ENCODE results near the gene DLGAP1. TPM values are rescaled to one million over a fixed set of nuclear protein-coding genes. Genes with fewer than 3 reads are reported as not detected.
A peak's percentile ranks its signal among the peaks of the same experiment; 100 is the strongest.

DLGAP1 gene
- total RNA-seq, 1 donor from 2014 or later: 3.2 TPM

DNA sequence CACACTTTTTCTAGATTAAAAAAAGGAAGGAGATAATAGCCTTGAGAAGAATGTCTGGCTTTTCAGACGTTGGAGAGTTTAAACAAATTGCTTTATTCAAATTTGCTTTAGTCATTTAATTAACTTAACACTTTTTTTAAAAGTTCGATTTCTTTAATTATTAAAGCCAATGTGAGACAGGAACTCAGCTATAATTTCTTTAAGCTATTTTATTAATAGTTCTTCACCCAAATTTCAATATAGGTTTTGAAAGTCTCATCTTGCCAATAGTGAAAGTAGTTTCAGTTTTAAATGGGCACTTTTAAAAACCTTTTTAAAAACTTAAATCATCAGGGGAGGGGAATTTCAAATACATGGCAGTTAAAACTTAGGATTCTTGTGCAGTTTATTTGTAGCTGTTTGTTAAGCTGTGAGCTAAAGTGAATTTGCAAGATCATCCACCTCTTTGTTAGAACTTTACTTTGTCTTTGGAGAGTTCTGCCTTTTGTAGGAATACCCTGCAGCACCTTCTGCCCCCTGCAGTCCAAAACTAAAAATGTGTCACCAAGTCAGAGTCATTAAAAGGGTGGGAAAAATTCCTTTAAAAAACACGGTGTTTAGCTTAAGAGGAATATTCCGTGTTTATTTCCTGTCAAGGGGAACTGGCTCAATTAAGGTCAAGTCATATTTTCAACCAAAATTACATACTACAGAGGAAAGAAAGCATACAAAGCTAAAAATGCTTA lies 1000.6 kb downstream of the DLGAP1 start:
- Histone ChIP-seq H3K4me3 (peak overlapping the region; percentile 74 to 89), H3K27ac (peak overlapping the region; percentile 99)

DNA sequence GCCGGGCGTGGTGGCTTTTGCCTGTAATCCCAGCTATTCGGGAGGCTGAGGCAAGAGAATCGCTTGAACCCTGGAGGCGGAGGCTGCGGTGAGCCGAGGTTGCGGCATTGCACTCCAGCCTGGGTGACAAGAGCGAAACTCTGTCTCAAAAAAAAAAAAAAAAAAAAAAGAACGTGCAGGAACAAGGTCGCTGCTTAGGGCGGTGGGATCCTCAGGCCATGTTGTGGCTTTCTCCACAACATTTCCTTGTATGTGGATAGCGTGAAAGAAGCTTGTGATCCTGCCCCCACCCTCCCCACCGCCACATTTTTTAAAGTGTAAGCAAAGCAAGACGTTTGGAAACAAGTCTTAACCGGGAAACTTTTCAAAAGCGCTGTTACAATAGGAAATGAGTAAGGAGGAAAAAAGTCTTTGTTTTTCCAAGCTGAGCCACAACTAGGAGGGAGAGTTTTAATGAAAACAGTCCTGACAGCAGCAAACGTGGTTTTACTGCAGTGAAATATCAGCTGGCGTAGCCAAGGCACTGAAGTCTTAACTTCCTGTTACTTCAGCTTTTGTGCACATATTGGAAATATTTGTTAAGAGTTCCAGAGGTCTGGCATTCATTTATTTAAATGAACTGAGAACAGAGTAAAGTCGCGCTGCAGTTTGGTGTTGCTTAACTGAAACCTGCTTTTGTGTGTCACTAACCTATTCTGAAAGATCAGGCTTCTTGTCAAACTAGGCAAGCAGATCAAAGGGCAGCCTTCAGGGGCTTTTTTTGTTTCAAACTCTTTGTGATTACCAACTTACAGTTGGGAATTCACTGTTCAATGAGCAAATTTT lies 1001.4 kb downstream of the DLGAP1 start:
- TF ChIP-seq POLR2AphosphoS5 (IDR thresholded peaks at IDR 0.05; ENCODE audit: insufficient read depth in 1 of 2, low read depth in 1 of 2) (peak; percentile 64 to 82), CTCF (IDR thresholded peaks at IDR 0.05) (no peak)
- Histone ChIP-seq H3K27ac (peak overlapping the region; percentile 99), H3K36me3 (peaks cover 0 to 27% of the 10 kb centered on the region in 2 donors), H3K4me3 (peak overlapping the region; percentile 74 to 89), H3K4me1 (peaks cover 58% of the 10 kb centered on the region), H3K27me3 (no peaks in the 10 kb centered on the region), H3K9me3 (no peaks in the 10 kb centered on the region)
- peak in 1 of 2 donors; percentile 93 for DNase-seq (ENCODE audit: extremely low spot score in 2 of 2)
- intact Hi-C loops (cut with DNase I): no loop called here

More for the DNA sequence above, 1000.6 kb downstream of the DLGAP1 start:
- TF ChIP-seq CTCF (IDR thresholded peaks at IDR 0.05) (peak in 2 of 3 experiments; percentile 30 to 47), POLR2A (IDR thresholded peaks at IDR 0.05) (no peak), POLR2AphosphoS5 (IDR thresholded peaks at IDR 0.05; ENCODE audit: insufficient read depth in 1 of 2, low read depth in 1 of 2) (peak in 1 of 2 donors; percentile 32)
- Histone ChIP-seq H3K4me1 (peaks cover 66% of the 10 kb centered on the region), H3K27me3 (no peaks in the 10 kb centered on the region), H3K36me3 (peaks cover 0 to 27% of the 10 kb centered on the region in 2 donors), H3K9me3 (no peaks in the 10 kb centered on the region)
- no peak for DNase-seq (ENCODE audit: extremely low spot score in 2 of 2)
- intact Hi-C loops (cut with DNase I): no loop called here

DNA sequence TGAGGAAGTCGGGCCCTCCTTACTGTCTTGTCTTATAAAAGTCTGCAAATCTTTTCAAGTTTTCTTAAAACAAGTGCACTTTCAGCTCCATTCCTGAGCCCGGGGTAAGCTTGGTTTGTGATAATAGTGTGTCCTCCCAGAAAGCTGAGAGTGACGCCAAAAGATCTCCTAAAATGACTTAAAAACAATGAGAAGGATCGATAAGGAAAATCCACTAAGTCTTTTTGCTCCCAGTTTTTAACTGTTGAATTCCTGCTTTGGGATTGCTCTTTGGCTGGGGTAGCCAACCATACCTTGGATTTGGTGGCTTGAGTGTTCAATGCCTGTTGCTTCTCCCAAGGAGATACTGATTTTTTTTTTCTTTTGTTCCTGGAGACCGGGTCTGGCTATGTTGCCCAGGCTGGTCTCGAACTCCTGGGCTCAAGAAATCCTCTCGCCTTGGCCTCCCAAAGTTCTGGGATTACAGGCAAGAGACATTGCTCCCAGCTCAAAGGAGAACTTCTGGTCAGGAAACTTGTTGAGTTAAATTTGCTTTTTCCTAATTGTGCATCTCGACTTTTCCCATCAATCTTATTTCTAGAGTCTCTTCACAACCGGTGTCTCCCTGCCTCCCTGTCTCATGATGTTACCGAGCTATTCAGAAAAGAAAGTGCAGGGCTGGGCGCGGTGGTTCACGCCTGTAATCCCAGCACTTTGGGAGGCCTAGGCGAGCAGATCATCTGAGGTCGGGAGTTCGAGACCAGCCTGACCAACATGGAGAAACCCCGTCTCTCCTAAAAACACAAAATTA lies 1002.2 kb downstream of the DLGAP1 start:
- Histone ChIP-seq H3K4me1 (peaks cover 50% of the 10 kb centered on the region), H3K27me3 (no peaks in the 10 kb centered on the region)
- intact Hi-C loops (cut with DNase I): no loop called here

More for the DNA sequence above, 1002.2 kb downstream of the DLGAP1 start:
- peak overlapping the region; percentile 74 to 89 for H3K4me3 ChIP-seq
- DNase-seq (ENCODE audit: extremely low spot score in 2 of 2): no peak
- peak overlapping the region; percentile 99 for H3K27ac ChIP-seq
- TF ChIP-seq CTCF (IDR thresholded peaks at IDR 0.05): no peak
- no peak for TF ChIP-seq POLR2A (IDR thresholded peaks at IDR 0.05)
- TF ChIP-seq POLR2AphosphoS5 (IDR thresholded peaks at IDR 0.05; ENCODE audit: insufficient read depth in 1 of 2, low read depth in 1 of 2): no peak
- H3K9me3 ChIP-seq: no peaks in the 10 kb centered on the region
- H3K36me3 ChIP-seq: peaks cover 0 to 20% of the 10 kb centered on the region in 2 donors
